GM23338 (cell line): Measurements from ENCODE around the gene DACH1. TPM values are rescaled to one million over a fixed set of nuclear protein-coding genes. Genes with fewer than 3 reads are reported as not detected.

ENCODE experiments used
- ATAC-seq: fragments of 200-7000 bp; cut with Tn5 transposase; 3 replicates; pipeline ENCODE4 v1.9.1; 2020
- DNase-seq: peaks from one replicate; pipeline ENCODE4 v3.0.0-alpha.2; 2015; ENCODE audit warnings: low spot score
- H2AFZ ChIP-seq: fragments of 200-600 bp; sonication (generic); 2 replicates; pipeline ENCODE4 v1.8.0; 2016; ENCODE audit warnings: antibody characterized with exemption, mild to moderate bottlenecking, moderate library complexity
- H3F3A ChIP-seq: fragments of 200-600 bp; sonication (generic); replicated peaks from 2 replicates; pipeline ENCODE4 v1.8.0; 2017; ENCODE audit warnings: antibody characterized with exemption, mixed run types, low read depth
- H3K27ac ChIP-seq: fragments of 200-600 bp; sonication (generic); 2 replicates; pipeline ENCODE4 v1.6.1; 2016; ENCODE audit warnings: low read depth
- H3K27me3 ChIP-seq: fragments of 200-600 bp; sonication (generic); 2 replicates; pipeline ENCODE4 v1.8.0; 2016; ENCODE audit warnings: mild to moderate bottlenecking, mixed run types, moderate library complexity; ENCODE audit not compliant: insufficient read depth
- H3K36me3 ChIP-seq: fragments of 200-600 bp; sonication (generic); 2 replicates; pipeline ENCODE4 v1.8.0; 2016; ENCODE audit warnings: mild to moderate bottlenecking; ENCODE audit not compliant: insufficient read depth
- H3K4me1 ChIP-seq: fragments of 200-600 bp; sonication (generic); 2 replicates; pipeline ENCODE4 v1.8.0; 2016; ENCODE audit warnings: mild to moderate bottlenecking, moderate library complexity; ENCODE audit not compliant: insufficient read depth
- H3K4me2 ChIP-seq: fragments of 200-600 bp; sonication (generic); 2 replicates; pipeline ENCODE4 v1.7.1; 2017; ENCODE audit warnings: mixed run types
- H3K4me3 ChIP-seq: fragments of 200-600 bp; sonication (generic); 2 replicates; pipeline ENCODE4 v1.6.1; 2016; ENCODE audit warnings: mixed run types
- H3K79me2 ChIP-seq: fragments of 200-600 bp; sonication (generic); replicated peaks from 2 replicates; pipeline ENCODE4 v1.8.0; 2017; ENCODE audit warnings: mild to moderate bottlenecking; ENCODE audit not compliant: insufficient read depth
- H3K9me2 ChIP-seq: fragments of 200-600 bp; sonication (generic); 2 replicates; pipeline ENCODE4 v1.8.0; 2017; ENCODE audit not compliant: insufficient read depth
- H4K20me1 ChIP-seq: fragments of 200-600 bp; sonication (generic); replicated peaks from 2 replicates; pipeline ENCODE4 v1.8.0; 2017; ENCODE audit warnings: mild to moderate bottlenecking; ENCODE audit not compliant: insufficient read depth
- H3K27ac Mint-ChIP-seq: 2 replicates; pipeline ENCODE4 v1.8.0; 2020; ENCODE audit warnings: inconsistent platforms, mild to moderate bottlenecking, moderate library complexity, mixed read lengths
- H3K27me3 Mint-ChIP-seq: 3 replicates; pipeline ENCODE4 v1.8.0; 2022; ENCODE audit warnings: low read depth, mild to moderate bottlenecking, moderate library complexity, mixed read lengths, inconsistent platforms; ENCODE audit not compliant: insufficient read depth, poor library complexity
- H3K36me3 Mint-ChIP-seq: 3 replicates; pipeline ENCODE4 v1.8.0; 2021; ENCODE audit warnings: low read depth, mild to moderate bottlenecking, inconsistent platforms, moderate library complexity, mixed read lengths
- H3K4me1 Mint-ChIP-seq: 3 replicates; pipeline ENCODE4 v1.8.0; 2020; ENCODE audit warnings: mild to moderate bottlenecking, inconsistent platforms, mixed read lengths
- H3K4me3 Mint-ChIP-seq: 3 replicates; pipeline ENCODE4 v1.8.0; 2021; ENCODE audit warnings: moderate library complexity, mild to moderate bottlenecking, inconsistent platforms, mixed read lengths
- H3K9me3 Mint-ChIP-seq: 3 replicates; pipeline ENCODE4 v1.8.0; 2020; ENCODE audit warnings: moderate library complexity, mild to moderate bottlenecking, inconsistent platforms, mixed read lengths
- CREB1 ChIP-seq: fragments of 250-450 bp; sonication (Bioruptor Pico); IDR thresholded peaks from 2 replicates; pipeline ENCODE4 v1.5.0; 2020; ENCODE audit warnings: low read depth, mild to moderate bottlenecking, moderate library complexity
- CTCF ChIP-seq, 2 experiments: fragments of 200-600 bp in 1 of 2; sonication (generic) in 1 of 2; conservative IDR thresholded peaks; 2 replicates each; pipeline versions ENCODE4 v1.5.1 to v1.6.1; 2016 to 2017; ENCODE audit warnings: antibody characterized with exemption in 2 of 2, low read depth in 2 of 2, mild to moderate bottlenecking in 2 of 2, moderate library complexity in 1 of 2
- ETS1 ChIP-seq: IDR thresholded peaks from 2 replicates; pipeline ENCODE4 v1.6.1; 2016; ENCODE audit warnings: antibody characterized with exemption
- EZH2 ChIP-seq: fragments of 200-600 bp; sonication (generic); IDR thresholded peaks from one replicate; pipeline ENCODE4 v1.8.0; 2017; ENCODE audit warnings: antibody characterized with exemption, mild to moderate bottlenecking, low read depth; ENCODE audit not compliant: unreplicated experiment
- EZH2phosphoT487 ChIP-seq: fragments of 200-600 bp; sonication (generic); IDR thresholded peaks from one replicate; pipeline ENCODE4 v1.8.1; 2018; ENCODE audit warnings: antibody characterized with exemption; ENCODE audit not compliant: unreplicated experiment
- JUNB ChIP-seq: IDR thresholded peaks from one replicate; pipeline ENCODE4 v1.6.1; 2016; ENCODE audit warnings: antibody characterized with exemption; ENCODE audit not compliant: unreplicated experiment
- NANOG ChIP-seq: IDR thresholded peaks from 2 replicates; pipeline ENCODE4 v1.6.1; 2016; ENCODE audit warnings: antibody characterized with exemption, borderline replicate concordance
- POLR2AphosphoS5 ChIP-seq: IDR thresholded peaks from 2 replicates; pipeline ENCODE4 v1.6.1; 2016; ENCODE audit warnings: antibody characterized with exemption, low read depth
- REST ChIP-seq: IDR thresholded peaks from one replicate; pipeline ENCODE4 v1.6.1; 2018; ENCODE audit warnings: antibody characterized with exemption; ENCODE audit not compliant: unreplicated experiment
- STAT1 ChIP-seq: IDR thresholded peaks from one replicate; pipeline ENCODE4 v1.6.1; 2016; ENCODE audit warnings: antibody characterized with exemption; ENCODE audit not compliant: unreplicated experiment
- ZNF114 ChIP-seq: fragments of 250-450 bp; sonication (Bioruptor Pico); IDR thresholded peaks from 2 replicates; pipeline ENCODE4 v1.5.0; 2020; ENCODE audit warnings: mild to moderate bottlenecking, moderate library complexity
- ZNF331 ChIP-seq: fragments of 250-450 bp; sonication (Bioruptor Pico); IDR thresholded peaks from 2 replicates; pipeline ENCODE4 v1.5.0; 2020; ENCODE audit warnings: low read depth, mild to moderate bottlenecking, moderate library complexity
- ZNF462 ChIP-seq: fragments of 250-450 bp; sonication (Bioruptor Pico); IDR thresholded peaks from 2 replicates; pipeline ENCODE4 v1.5.0; 2020; ENCODE audit warnings: mild to moderate bottlenecking, moderate library complexity
- polyA plus RNA-seq: library from polyadenylated mRNA; unstranded; fragments of >200 nt; fragmentation: Nextera tagmentation; extraction: Ambion mirVana; gene quantifications from 2 replicates; pipeline ENCODE4 v1.2.1, GENCODE V29; 2016
- total RNA-seq: library from RNA; depleted of rRNA; stranded (reverse); fragments of >200 nt; shearing (Covaris generic); gene quantifications from 2 replicates; pipeline ENCODE4 v1.2.3, GENCODE V29; 2014

DACH1 gene
- total and polyA plus RNA-seq, 2 experiments from 2014 or later, result 0.45 to 0.57 TPM

- Mint-ChIP-seq H3K9me3 (no peaks in the 10 kb centered on the region), H3K4me1 (no peaks in the 10 kb centered on the region), H3K27me3 (no peaks in the 10 kb centered on the region), H3K27ac (no peak overlapping the region), H3K4me3 (no peak overlapping the region), H3K36me3 (no peaks in the 10 kb centered on the region)
- Histone ChIP-seq H3K4me3 (no peak overlapping the region), H3F3A (no peaks in the 10 kb centered on the region), H2AFZ (no peak overlapping the region), H3K4me2 (no peak overlapping the region), H3K36me3 (no peaks in the 10 kb centered on the region), H3K9me2 (no peaks in the 10 kb centered on the region), H4K20me1 (no peaks in the 10 kb centered on the region), H3K27me3 (no peaks in the 10 kb centered on the region), H3K4me1 (no peaks in the 10 kb centered on the region), H3K27ac (no peak overlapping the region), H3K79me2 (no peaks in the 10 kb centered on the region)
- ATAC-seq (no peak), DNase-seq (no peak)
- TF ChIP-seq POLR2AphosphoS5 (no peak), ZNF114 (CRISPR knock-in tag) (no peak), CREB1 (CRISPR knock-in tag) (no peak), ETS1 (no peak), JUNB (no peak), REST (no peak), STAT1 (no peak), NANOG (no peak), ZNF331 (CRISPR knock-in tag) (no peak), EZH2phosphoT487 (no peak), EZH2 (no peak), CTCF (conservative IDR thresholded peaks at IDR 0.05; ENCODE audit: low read depth in 2 of 2) (no peak), ZNF462 (no peak)
Measured at GRCh38 chr13:71577127-71577526, 289.9 kb downstream of the DACH1 start.
